Activated naive CD8-positive, alpha-beta T cell treated with anti-CD3 and anti-CD28 coated beads, Interleukin-2, amount 10 ng/mL, durations not matched to agents 7 days and 5 days (primary cell): ENCODE results near the gene MYO3B. TPM values are rescaled to one million over a fixed set of nuclear protein-coding genes. Genes with fewer than 3 reads are reported as not detected.
"Not testable (repeated sequence)": the region's sequence is repeated elsewhere in the genome, so short reads cannot be mapped to it uniquely, and the experiment has no call there.

Experiments
- ATAC-seq: fragments of 150-1000 bp; cut with Tn5 transposase; one replicate; pipeline ENCODE4 v1.10.0; 2021; ENCODE audit warnings: low read depth, moderate library complexity
- POLR2A ChIA-PET: fragments of 350-600 bp; sonication (Branson Sonifier 250); formaldehyde crosslinking; loops from one replicate; lab custom pipeline; 2021; ENCODE audit warnings: antibody characterized with exemption; lab: Charles Lee
- DNase-seq: peaks from one replicate; pipeline ENCODE4 v3.0.0; 2021
- H3K27ac Mint-ChIP-seq: one replicate; pipeline ENCODE4 v1.8.0; 2022; ENCODE audit warnings: mild to moderate bottlenecking, mixed read lengths
- H3K27me3 Mint-ChIP-seq: one replicate; pipeline ENCODE4 v1.8.0; 2022; ENCODE audit warnings: mild to moderate bottlenecking, moderate library complexity, mixed read lengths
- H3K36me3 Mint-ChIP-seq: one replicate; pipeline ENCODE4 v1.8.0; 2021; ENCODE audit warnings: mild to moderate bottlenecking, mixed read lengths
- H3K4me1 Mint-ChIP-seq: one replicate; pipeline ENCODE4 v1.8.0; 2021; ENCODE audit warnings: mixed read lengths
- H3K4me3 Mint-ChIP-seq: one replicate; pipeline ENCODE4 v1.8.0; 2022; ENCODE audit warnings: mild to moderate bottlenecking, moderate library complexity, mixed read lengths
- H3K9me3 Mint-ChIP-seq: one replicate; pipeline ENCODE4 v1.8.0; 2021; ENCODE audit warnings: mixed read lengths
- total RNA-seq, 2 experiments: library from RNA; stranded (reverse); gene quantifications; one replicate each; pipeline ENCODE4 v1.2.3, GENCODE V29; 2021

The MYO3B gene
- total RNA-seq, 2 experiments from 2014 or later = 0.09 to 0.11 TPM

- no peak for DNase-seq
- Mint-ChIP-seq H3K36me3 (no peaks in the 10 kb centered on the region), H3K9me3 (no peaks in the 10 kb centered on the region), H3K4me3 (no peak overlapping the region), H3K4me1 (no peaks in the 10 kb centered on the region), H3K27me3 (peaks cover 2% of the 10 kb centered on the region), H3K27ac (no peak overlapping the region)
- ATAC-seq = no peak
- POLR2A ChIA-PET = no interaction called here
Observed at GRCh38 chr2:170462433-170463205, 284.7 kb downstream of the MYO3B start.

DNA sequence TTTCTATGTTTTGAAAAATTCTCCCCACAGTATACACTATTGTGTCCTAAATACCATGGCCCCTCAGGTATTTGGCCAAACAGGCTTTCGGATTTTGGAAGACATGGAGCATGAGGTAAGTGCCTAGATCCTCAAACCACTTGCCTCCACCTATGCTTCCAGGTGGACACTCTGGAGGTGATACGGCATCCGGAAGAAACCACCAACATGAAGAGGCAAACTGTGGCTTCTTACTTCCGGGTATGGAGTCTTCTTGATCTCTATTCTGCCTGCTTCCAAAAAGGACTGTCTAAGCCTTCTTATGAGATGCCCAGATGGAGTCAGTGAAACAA lies 285.2 kb downstream of the MYO3B start:
- H3K27me3 Mint-ChIP-seq = peaks cover 2% of the 10 kb centered on the region
- DNase-seq (no peak), ATAC-seq (no peak)
- peaks cover 1% of the 10 kb centered on the region for H3K4me1 Mint-ChIP-seq
- no peak overlapping the region for H3K4me3 Mint-ChIP-seq
- no peaks in the 10 kb centered on the region for H3K9me3 Mint-ChIP-seq
- H3K36me3 Mint-ChIP-seq = no peaks in the 10 kb centered on the region
- POLR2A ChIA-PET = no interaction called here
- H3K27ac Mint-ChIP-seq = no peak overlapping the region

DNA sequence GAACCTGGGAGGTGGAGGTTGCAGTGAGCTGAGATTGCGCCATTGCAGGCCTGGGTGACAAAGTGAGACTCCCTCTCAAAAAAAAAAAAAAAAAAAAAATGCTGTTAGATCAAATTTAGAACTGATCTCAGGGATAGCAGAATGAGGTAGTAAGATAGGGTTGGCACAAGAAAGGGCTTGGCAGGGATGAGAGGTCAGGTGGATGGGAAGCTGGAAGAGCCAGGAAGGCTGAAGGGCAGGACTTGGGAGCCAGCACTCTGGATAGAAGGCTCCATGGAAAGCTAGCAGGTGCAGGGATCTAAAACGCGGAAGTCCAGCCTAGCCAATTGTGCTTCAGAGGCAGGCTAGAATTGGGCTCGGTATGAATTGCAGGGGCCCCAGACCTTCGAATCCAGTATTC lies 286.3 kb downstream of the MYO3B start:
- peaks cover 1% of the 10 kb centered on the region for H3K4me1 Mint-ChIP-seq
- POLR2A ChIA-PET = no interaction called here
- peaks cover 2% of the 10 kb centered on the region for H3K27me3 Mint-ChIP-seq
- H3K9me3 Mint-ChIP-seq = no peaks in the 10 kb centered on the region
- DNase-seq = no peak
- H3K4me3 Mint-ChIP-seq = no peak overlapping the region
- ATAC-seq = no peak
- no peak overlapping the region for H3K27ac Mint-ChIP-seq
- no peaks in the 10 kb centered on the region for H3K36me3 Mint-ChIP-seq

DNA sequence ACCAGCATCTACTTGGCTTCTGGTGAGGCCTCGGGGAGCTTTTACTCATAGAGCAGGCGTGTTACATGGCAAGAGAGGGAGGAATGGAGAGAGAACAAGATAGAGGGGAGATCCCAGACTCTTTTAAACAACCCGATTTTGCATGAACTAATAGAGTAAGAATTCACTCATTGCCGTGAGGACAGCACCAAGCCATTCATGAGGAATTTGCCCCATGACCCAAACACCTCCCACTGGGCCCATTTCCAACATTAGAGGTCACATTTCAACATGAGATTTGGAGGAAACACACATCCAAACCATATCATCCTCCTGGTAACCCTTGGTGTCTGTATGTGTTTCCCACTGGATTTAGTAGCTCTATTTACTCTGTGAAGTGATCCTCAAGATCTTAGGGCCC lies 287.3 kb downstream of the MYO3B start:
- Mint-ChIP-seq H3K9me3 (peaks cover 2% of the 10 kb centered on the region), H3K4me3 (no peak overlapping the region), H3K36me3 (no peaks in the 10 kb centered on the region), H3K4me1 (peaks cover 3% of the 10 kb centered on the region), H3K27ac (no peak overlapping the region), H3K27me3 (peaks cover 9% of the 10 kb centered on the region)
- POLR2A ChIA-PET = interaction anchor here (0.7 kb wide), 1 partner anchor 9 kb away, joined by 3 read pairs; no protein-coding TSS in a partner anchor
- no peak for DNase-seq
- no peak for ATAC-seq

DNA sequence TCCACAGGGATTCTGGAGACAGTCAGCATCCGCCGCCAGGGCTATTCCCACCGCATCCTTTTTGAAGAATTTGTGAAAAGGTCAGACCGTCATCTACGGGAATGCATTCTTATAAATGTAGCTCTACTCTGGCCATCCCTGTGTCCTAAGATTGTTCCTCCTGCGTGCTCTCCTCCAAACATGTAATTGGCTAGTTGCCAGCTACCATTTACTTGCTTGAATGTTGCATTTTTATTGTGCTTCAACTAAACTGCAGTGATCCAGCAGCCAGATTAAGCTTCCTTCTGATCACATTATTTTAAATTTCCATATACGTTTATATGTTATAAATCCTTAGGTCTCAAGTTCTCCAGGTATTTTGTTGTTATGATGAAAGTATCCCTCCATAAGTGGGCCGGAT lies 288.7 kb downstream of the MYO3B start:
- ATAC-seq (no peak), DNase-seq (no peak)
- Mint-ChIP-seq H3K27ac (no peak overlapping the region), H3K4me3 (no peak overlapping the region), H3K36me3 (no peaks in the 10 kb centered on the region), H3K4me1 (peaks cover 3% of the 10 kb centered on the region), H3K27me3 (peaks cover 8% of the 10 kb centered on the region), H3K9me3 (peaks cover 2% of the 10 kb centered on the region)
- POLR2A ChIA-PET = no interaction called here

- peaks cover 8% of the 10 kb centered on the region for H3K27me3 Mint-ChIP-seq
- H3K4me1 Mint-ChIP-seq = peaks cover 3% of the 10 kb centered on the region
- no peak overlapping the region for H3K4me3 Mint-ChIP-seq
- POLR2A ChIA-PET = no interaction called here
- H3K36me3 Mint-ChIP-seq = no peaks in the 10 kb centered on the region
- H3K9me3 Mint-ChIP-seq = peaks cover 2% of the 10 kb centered on the region
- ATAC-seq = no peak
- no peak overlapping the region for H3K27ac Mint-ChIP-seq
- no peak for DNase-seq
Observed at GRCh38 chr2:170467568-170468422, 289.8 kb downstream of the MYO3B start.

GRCh38 chr2:170468557-170468956 lies 290.6 kb downstream of the MYO3B start:
- peaks cover 8% of the 10 kb centered on the region for H3K27me3 Mint-ChIP-seq
- H3K27ac Mint-ChIP-seq = no peak overlapping the region
- POLR2A ChIA-PET = no interaction called here

GRCh38 chr2:170472498-170472897 lies 294.6 kb downstream of the MYO3B start:
- H3K27ac Mint-ChIP-seq, H3K9me3 Mint-ChIP-seq, H3K4me3 Mint-ChIP-seq, H3K4me1 Mint-ChIP-seq, ATAC-seq, H3K36me3 Mint-ChIP-seq, DNase-seq, POLR2A ChIA-PET: not testable (repeated sequence)
- H3K27me3 Mint-ChIP-seq = peaks cover 13% of the 10 kb centered on the region

More at GRCh38 chr2:170468557-170468956, 290.6 kb downstream of the MYO3B start:
- ATAC-seq (no peak), DNase-seq (no peak)
- Mint-ChIP-seq H3K4me1 (peaks cover 3% of the 10 kb centered on the region), H3K36me3 (no peaks in the 10 kb centered on the region), H3K4me3 (no peak overlapping the region), H3K9me3 (peaks cover 2% of the 10 kb centered on the region)

- DNase-seq (no peak), ATAC-seq (no peak)
- Mint-ChIP-seq H3K4me3 (no peak overlapping the region), H3K9me3 (peaks cover 1% of the 10 kb centered on the region), H3K4me1 (no peaks in the 10 kb centered on the region), H3K27me3 (peaks cover 5% of the 10 kb centered on the region), H3K36me3 (no peaks in the 10 kb centered on the region), H3K27ac (no peak overlapping the region)
- POLR2A ChIA-PET = no interaction called here
Observed at GRCh38 chr2:170475878-170476277, 297.9 kb downstream of the MYO3B start.

GRCh38 chr2:170477630-170478029 lies 299.7 kb downstream of the MYO3B start:
- DNase-seq (no peak), ATAC-seq (no peak)
- H3K27me3 Mint-ChIP-seq = peaks cover 14% of the 10 kb centered on the region
- POLR2A ChIA-PET = no interaction called here
- no peaks in the 10 kb centered on the region for H3K4me1 Mint-ChIP-seq
- H3K27ac Mint-ChIP-seq = no peak overlapping the region
- H3K9me3 Mint-ChIP-seq = peaks cover 1% of the 10 kb centered on the region
- no peak overlapping the region for H3K4me3 Mint-ChIP-seq
- no peaks in the 10 kb centered on the region for H3K36me3 Mint-ChIP-seq

- no peak overlapping the region for H3K4me3 Mint-ChIP-seq
- H3K27ac Mint-ChIP-seq = no peak overlapping the region
- peaks cover 12% of the 10 kb centered on the region for H3K27me3 Mint-ChIP-seq
- ATAC-seq (no peak), DNase-seq (no peak)
- H3K4me1 Mint-ChIP-seq = no peaks in the 10 kb centered on the region
- no peaks in the 10 kb centered on the region for H3K36me3 Mint-ChIP-seq
- POLR2A ChIA-PET = interaction anchor here (0.6 kb wide), 1 partner anchor 161 kb away, joined by 3 read pairs; no protein-coding TSS in a partner anchor
- H3K9me3 Mint-ChIP-seq = no peaks in the 10 kb centered on the region
Observed at GRCh38 chr2:170481201-170481600, 303.3 kb downstream of the MYO3B start.

DNA sequence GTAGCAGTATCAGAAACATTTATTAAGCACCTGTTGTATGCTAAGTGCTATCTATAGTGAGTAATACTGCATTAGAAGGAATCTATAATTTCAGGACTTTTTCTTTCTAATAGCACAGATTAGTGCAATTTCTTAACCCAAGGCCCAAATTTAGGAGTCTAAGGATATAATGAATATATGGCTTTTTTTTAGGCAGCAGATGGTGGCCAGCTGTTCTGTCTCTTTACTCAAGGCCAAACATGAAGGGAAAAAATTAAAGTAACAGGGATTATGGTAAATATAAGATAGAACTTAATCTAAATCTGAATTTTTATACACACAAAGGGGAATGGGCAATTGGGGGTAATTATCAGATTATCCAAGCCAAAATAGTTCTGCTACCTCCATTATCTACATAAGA lies 306.6 kb downstream of the MYO3B start:
- Mint-ChIP-seq H3K36me3 (no peaks in the 10 kb centered on the region), H3K9me3 (no peaks in the 10 kb centered on the region), H3K4me3 (no peak overlapping the region), H3K27me3 (peaks cover 30% of the 10 kb centered on the region), H3K27ac (no peak overlapping the region), H3K4me1 (peaks cover 2% of the 10 kb centered on the region)
- POLR2A ChIA-PET = no interaction called here
- no peak for ATAC-seq
- DNase-seq = no peak

DNA sequence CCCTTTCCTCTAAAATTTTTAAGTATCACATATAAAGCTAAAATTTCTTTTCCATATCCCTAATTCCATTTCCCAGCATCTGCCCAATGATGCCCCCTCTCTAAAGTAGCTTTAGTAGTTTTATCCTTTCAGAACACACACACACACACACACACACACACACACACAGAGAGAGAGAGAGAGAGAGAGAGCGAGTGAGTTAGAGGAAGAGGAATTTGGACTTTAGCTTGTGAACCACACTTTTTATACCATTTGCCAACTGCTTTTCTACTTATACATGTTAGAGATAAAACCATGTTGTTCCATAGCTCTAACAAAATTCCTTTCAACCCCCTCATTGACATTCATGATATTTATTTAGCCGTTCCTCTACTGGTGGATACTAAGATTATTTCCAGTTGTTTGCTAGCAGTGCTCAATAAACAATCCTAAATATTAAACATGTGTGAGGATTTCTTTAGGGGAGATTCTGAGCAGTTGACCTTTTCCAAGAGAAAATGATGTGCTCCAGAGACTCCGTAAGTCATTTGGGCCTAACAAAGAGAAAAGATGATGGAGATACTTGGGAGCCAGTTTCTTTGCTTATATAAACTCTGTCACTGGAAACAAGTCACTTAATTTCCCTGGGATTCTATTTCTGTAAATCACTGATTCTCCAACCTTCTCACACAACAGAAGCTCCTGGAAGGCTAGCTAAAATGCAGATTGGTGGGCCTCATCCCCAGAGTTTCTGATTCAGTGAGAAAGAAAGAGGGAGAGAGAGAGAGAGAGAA lies 307.5 kb downstream of the MYO3B start:
- POLR2A ChIA-PET = no interaction called here
- H3K27ac Mint-ChIP-seq = no peak overlapping the region
- DNase-seq (no peak), ATAC-seq (no peak)
- H3K36me3 Mint-ChIP-seq = no peaks in the 10 kb centered on the region
- H3K4me1 Mint-ChIP-seq = peaks cover 2% of the 10 kb centered on the region
- peaks cover 34% of the 10 kb centered on the region for H3K27me3 Mint-ChIP-seq
- no peaks in the 10 kb centered on the region for H3K9me3 Mint-ChIP-seq
- H3K4me3 Mint-ChIP-seq = no peak overlapping the region
